Hepatocyte (in vitro differentiated cells): ENCODE data around the gene CDH5.

Source experiments
- CTCF ChIP-seq: fragments of 200-600 bp; sonication (generic); IDR thresholded peaks from 2 replicates; pipeline ENCODE4 v1.5.1; 2016; ENCODE audit warnings: antibody characterized with exemption, mild to moderate bottlenecking; ENCODE audit not compliant: poor library complexity
- EZH2 ChIP-seq: fragments of 200-600 bp; sonication (generic); IDR thresholded peaks from 2 replicates; pipeline ENCODE4 v1.6.1; 2016; ENCODE audit warnings: antibody characterized with exemption, mild to moderate bottlenecking, borderline replicate concordance
- EZH2phosphoT487 ChIP-seq: fragments of 200-600 bp; sonication (generic); IDR thresholded peaks from one replicate; pipeline ENCODE4 v1.6.1; 2018; ENCODE audit warnings: antibody characterized with exemption, mild to moderate bottlenecking, low read depth, moderate library complexity; ENCODE audit not compliant: unreplicated experiment, severe bottlenecking

- no peak for TF ChIP-seq CTCF
- TF ChIP-seq EZH2phosphoT487: no peak
- TF ChIP-seq EZH2: no peak
Measured at GRCh38 chr16:66390346-66391108, 24.0 kb downstream of the CDH5 start.
